ENCODE data around the gene AKNA. TPM values are rescaled to one million over a fixed set of nuclear protein-coding genes. Genes with fewer than 3 reads are reported as not detected.

Gene AKNA
- polyA plus RNA-seq, 1 donor from 2014 or later: 1.2 TPM

GRCh38 chr9:114344692-114345091 lies 43.1 kb downstream of the AKNA start:
- H3K4me2 ChIP-seq (ENCODE audit: low read length): no peak overlapping the region
- H3K9me3 ChIP-seq (ENCODE audit: low read length): no peaks in the 10 kb centered on the region
- H3K27ac ChIP-seq (ENCODE audit: low read length): no peak overlapping the region
- H3K79me2 ChIP-seq (replicated peaks; ENCODE audit: insufficient read depth, low read length): no peaks in the 10 kb centered on the region
- H3K36me3 ChIP-seq (ENCODE audit: insufficient read depth, low read length): no peaks in the 10 kb centered on the region
- H3K9me2 ChIP-seq (ENCODE audit: insufficient read depth, low read length): no peaks in the 10 kb centered on the region
- no peaks in the 10 kb centered on the region for H4K20me1 ChIP-seq (ENCODE audit: insufficient read depth)
- no peak overlapping the region for H2AFZ ChIP-seq (ENCODE audit: low read depth, low read length)
- TF ChIP-seq POLR2AphosphoS5 (IDR thresholded peaks at IDR 0.05) (no peak), SMC3 (conservative IDR thresholded peaks at IDR 0.05; ENCODE audit: poor library complexity) (no peak), EZH2 (IDR thresholded peaks at IDR 0.05; ENCODE audit: borderline replicate concordance, insufficient read depth, low read length, poor library complexity, severe bottlenecking) (no peak), EP300 (conservative IDR thresholded peaks at IDR 0.05; ENCODE audit: poor library complexity, severe bottlenecking) (no peak), MXI1 (conservative IDR thresholded peaks at IDR 0.05; ENCODE audit: poor library complexity, severe bottlenecking) (no peak), RAD21 (conservative IDR thresholded peaks at IDR 0.05) (no peak), TAF1 (IDR thresholded peaks at IDR 0.05; ENCODE audit: low read depth) (no peak)
- TF ChIP-seq, protein P1, sequence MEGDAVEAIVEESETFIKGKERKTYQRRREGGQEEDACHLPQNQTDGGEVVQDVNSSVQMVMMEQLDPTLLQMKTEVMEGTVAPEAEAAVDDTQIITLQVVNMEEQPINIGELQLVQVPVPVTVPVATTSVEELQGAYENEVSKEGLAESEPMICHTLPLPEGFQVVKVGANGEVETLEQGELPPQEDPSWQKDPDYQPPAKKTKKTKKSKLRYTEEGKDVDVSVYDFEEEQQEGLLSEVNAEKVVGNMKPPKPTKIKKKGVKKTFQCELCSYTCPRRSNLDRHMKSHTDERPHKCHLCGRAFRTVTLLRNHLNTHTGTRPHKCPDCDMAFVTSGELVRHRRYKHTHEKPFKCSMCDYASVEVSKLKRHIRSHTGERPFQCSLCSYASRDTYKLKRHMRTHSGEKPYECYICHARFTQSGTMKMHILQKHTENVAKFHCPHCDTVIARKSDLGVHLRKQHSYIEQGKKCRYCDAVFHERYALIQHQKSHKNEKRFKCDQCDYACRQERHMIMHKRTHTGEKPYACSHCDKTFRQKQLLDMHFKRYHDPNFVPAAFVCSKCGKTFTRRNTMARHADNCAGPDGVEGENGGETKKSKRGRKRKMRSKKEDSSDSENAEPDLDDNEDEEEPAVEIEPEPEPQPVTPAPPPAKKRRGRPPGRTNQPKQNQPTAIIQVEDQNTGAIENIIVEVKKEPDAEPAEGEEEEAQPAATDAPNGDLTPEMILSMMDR (IDR thresholded peaks at IDR 0.05; ENCODE audit: poor library complexity, severe bottlenecking): no peak
- TF ChIP-seq, protein P2, sequence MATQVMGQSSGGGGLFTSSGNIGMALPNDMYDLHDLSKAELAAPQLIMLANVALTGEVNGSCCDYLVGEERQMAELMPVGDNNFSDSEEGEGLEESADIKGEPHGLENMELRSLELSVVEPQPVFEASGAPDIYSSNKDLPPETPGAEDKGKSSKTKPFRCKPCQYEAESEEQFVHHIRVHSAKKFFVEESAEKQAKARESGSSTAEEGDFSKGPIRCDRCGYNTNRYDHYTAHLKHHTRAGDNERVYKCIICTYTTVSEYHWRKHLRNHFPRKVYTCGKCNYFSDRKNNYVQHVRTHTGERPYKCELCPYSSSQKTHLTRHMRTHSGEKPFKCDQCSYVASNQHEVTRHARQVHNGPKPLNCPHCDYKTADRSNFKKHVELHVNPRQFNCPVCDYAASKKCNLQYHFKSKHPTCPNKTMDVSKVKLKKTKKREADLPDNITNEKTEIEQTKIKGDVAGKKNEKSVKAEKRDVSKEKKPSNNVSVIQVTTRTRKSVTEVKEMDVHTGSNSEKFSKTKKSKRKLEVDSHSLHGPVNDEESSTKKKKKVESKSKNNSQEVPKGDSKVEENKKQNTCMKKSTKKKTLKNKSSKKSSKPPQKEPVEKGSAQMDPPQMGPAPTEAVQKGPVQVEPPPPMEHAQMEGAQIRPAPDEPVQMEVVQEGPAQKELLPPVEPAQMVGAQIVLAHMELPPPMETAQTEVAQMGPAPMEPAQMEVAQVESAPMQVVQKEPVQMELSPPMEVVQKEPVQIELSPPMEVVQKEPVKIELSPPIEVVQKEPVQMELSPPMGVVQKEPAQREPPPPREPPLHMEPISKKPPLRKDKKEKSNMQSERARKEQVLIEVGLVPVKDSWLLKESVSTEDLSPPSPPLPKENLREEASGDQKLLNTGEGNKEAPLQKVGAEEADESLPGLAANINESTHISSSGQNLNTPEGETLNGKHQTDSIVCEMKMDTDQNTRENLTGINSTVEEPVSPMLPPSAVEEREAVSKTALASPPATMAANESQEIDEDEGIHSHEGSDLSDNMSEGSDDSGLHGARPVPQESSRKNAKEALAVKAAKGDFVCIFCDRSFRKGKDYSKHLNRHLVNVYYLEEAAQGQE (IDR thresholded peaks at IDR 0.05; ENCODE audit: borderline replicate concordance): no peak
- no peak overlapping the region for H3K4me3 ChIP-seq (ENCODE audit: low read length)
- H3F3A ChIP-seq (ENCODE audit: insufficient read depth, low read length, poor library complexity, severe bottlenecking): no peaks in the 10 kb centered on the region
- no peaks in the 10 kb centered on the region for H3K27me3 ChIP-seq (ENCODE audit: insufficient read depth, low read depth, low read length)
- H3K9ac ChIP-seq (ENCODE audit: low read length): no peak overlapping the region

GRCh38 chr9:114344188-114344566 lies 43.6 kb downstream of the AKNA start:
- H3K79me2 ChIP-seq (replicated peaks; ENCODE audit: insufficient read depth, low read length): no peaks in the 10 kb centered on the region
- no peaks in the 10 kb centered on the region for H3K9me2 ChIP-seq (ENCODE audit: insufficient read depth, low read length)
- no peaks in the 10 kb centered on the region for H3K27me3 ChIP-seq (ENCODE audit: insufficient read depth, low read depth, low read length)
- no peak overlapping the region for H3K4me2 ChIP-seq (ENCODE audit: low read length)
- no peaks in the 10 kb centered on the region for H4K20me1 ChIP-seq (ENCODE audit: insufficient read depth)
- H3K27ac ChIP-seq (ENCODE audit: low read length): no peak overlapping the region
- TF ChIP-seq SMC3 (conservative IDR thresholded peaks at IDR 0.05; ENCODE audit: poor library complexity) (no peak), TAF1 (IDR thresholded peaks at IDR 0.05; ENCODE audit: low read depth) (no peak), RAD21 (conservative IDR thresholded peaks at IDR 0.05) (no peak)
- TF ChIP-seq, protein P2 (IDR thresholded peaks at IDR 0.05; ENCODE audit: borderline replicate concordance): no peak
- no peak overlapping the region for H2AFZ ChIP-seq (ENCODE audit: low read depth, low read length)
- H3K4me3 ChIP-seq (ENCODE audit: low read length): no peak overlapping the region
- H3K9ac ChIP-seq (ENCODE audit: low read length): no peak overlapping the region
- no peaks in the 10 kb centered on the region for H3K9me3 ChIP-seq (ENCODE audit: low read length)
- no peaks in the 10 kb centered on the region for H3F3A ChIP-seq (ENCODE audit: insufficient read depth, low read length, poor library complexity, severe bottlenecking)
- H3K36me3 ChIP-seq (ENCODE audit: insufficient read depth, low read length): no peaks in the 10 kb centered on the region
